Measurements from ENCODE around the gene TANGO6.

The TANGO6 gene

DNA sequence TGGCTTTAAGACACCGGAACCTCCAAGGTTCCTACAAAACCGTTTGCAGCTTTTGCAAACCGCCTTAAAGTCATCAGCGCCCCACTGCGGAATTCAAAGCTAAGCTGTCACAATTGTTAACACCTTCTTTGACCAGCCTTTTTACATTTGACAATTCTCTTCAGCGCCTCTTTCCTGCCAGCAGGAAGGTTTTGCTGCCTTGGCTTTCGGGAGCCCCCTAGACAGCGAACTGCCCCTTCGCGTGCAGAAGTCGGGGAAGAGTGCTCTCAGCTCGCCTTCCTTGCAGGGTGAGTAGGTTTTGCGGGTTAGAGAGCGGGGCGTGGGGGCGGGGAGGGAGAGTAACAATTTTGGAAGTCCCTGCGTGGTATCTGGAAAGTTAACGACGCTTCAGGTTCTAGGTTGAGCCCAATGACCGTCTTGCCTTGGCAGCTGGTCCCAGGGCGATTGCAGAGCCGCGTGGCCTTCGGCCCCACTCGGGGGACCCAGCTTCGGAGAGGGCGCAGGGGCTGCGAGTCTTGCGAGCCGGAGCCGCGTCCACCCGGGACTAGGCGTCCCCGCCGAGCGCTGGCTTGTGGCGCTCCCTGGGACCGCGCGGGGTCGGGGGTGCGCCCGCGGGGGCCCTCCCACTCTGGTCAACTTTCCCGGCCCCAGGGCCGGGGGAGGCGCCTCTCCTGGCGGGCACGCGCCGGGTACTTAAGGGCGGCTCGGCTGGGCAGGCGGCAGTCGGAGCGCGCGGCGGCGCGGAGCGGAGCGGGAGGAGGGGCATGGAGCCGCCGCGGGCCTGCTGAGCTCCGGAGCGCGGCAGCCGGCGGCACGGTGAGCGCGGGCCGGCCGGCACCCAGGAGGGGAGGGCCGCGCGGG is 262.4 kb downstream of the TANGO6 start, which contains the start of gene HAS3:
HAS3 (plus strand) TSS at position 153 of the 861 bp plus-strand sequence. CDS start 3,743 bp downstream, outside the sequence.
- DNase-seq (ENCODE audit: low spot score) = peak; percentile 86

- DNase-seq (ENCODE audit: low spot score) = peak; percentile 48
Measured at GRCh38 chr16:69106491-69107315, 263.4 kb downstream of the TANGO6 start.

- DNase-seq (ENCODE audit: low spot score) = peak; percentile 65
Measured at GRCh38 chr16:69107316-69107962, 264.1 kb downstream of the TANGO6 start.

DNA sequence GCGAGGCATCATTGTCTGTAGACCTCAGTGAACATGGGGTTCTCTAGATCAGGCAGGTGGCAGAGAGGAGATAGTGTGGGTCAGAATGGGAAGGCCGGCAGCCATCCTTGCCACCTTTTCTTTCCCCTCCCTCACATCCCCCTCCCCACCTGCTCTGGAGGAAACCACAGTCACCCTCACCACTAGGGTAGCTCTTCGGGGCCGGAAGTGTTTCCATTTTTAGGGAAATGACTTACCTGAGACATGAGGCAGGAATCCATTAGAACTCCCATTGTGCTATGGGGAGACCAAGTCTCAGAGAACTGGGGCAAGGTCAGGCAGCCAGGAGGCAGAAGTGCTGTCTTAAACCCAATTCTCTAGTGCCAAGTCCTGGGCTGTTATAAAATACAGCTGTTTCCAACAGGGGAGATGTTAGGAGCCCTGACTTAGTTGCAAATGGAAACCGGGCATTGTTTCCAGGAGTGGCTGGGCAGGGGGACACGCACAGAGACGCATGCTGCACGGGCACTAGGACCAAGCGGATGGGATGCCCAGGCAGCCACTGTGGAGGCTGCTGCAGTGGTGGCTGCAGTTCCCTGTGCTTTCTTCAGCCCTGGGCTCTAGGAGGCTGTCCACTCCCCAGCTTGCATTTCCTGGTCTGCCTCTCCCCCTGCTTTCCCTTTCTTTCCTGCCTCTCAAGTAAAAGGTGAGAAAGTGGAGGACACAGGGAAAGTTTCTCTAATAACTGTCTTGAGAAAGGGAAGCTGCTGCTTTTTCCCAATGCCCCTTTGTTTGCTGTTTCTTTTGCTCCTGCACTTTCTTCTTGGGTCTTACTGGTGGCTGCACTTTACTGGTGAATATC is 265.0 kb downstream of the TANGO6 start:
- DNase-seq (ENCODE audit: low spot score) = no peak

GRCh38 chr16:69108905-69109252 is 265.5 kb downstream of the TANGO6 start:
- DNase-seq (ENCODE audit: low spot score) = no peak

DNA sequence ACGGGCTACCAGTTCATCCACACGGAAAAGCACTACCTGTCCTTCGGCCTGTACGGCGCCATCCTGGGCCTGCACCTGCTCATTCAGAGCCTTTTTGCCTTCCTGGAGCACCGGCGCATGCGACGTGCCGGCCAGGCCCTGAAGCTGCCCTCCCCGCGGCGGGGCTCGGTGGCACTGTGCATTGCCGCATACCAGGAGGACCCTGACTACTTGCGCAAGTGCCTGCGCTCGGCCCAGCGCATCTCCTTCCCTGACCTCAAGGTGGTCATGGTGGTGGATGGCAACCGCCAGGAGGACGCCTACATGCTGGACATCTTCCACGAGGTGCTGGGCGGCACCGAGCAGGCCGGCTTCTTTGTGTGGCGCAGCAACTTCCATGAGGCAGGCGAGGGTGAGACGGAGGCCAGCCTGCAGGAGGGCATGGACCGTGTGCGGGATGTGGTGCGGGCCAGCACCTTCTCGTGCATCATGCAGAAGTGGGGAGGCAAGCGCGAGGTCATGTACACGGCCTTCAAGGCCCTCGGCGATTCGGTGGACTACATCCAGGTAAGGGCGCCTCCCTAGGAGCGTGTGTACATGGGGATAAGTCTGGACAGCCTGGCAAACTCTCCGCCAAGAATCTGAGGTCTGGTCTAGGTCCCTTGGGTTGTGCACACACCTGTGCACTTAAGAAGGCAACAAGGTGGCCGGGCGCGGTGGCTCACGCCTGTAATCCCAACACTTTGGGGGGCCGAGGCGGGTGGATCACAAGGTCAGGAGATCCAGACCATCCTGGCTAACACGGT is 266.3 kb downstream of the TANGO6 start:
- no peak for DNase-seq (ENCODE audit: low spot score)

GRCh38 chr16:69110406-69110805 is 267.1 kb downstream of the TANGO6 start:
- DNase-seq (ENCODE audit: low spot score) = no peak

- no peak for DNase-seq (ENCODE audit: low spot score)
Measured at GRCh38 chr16:69111216-69111875, 268.0 kb downstream of the TANGO6 start.

- no peak for DNase-seq (ENCODE audit: low spot score)
Measured at GRCh38 chr16:69111876-69112230, 268.5 kb downstream of the TANGO6 start.

DNA sequence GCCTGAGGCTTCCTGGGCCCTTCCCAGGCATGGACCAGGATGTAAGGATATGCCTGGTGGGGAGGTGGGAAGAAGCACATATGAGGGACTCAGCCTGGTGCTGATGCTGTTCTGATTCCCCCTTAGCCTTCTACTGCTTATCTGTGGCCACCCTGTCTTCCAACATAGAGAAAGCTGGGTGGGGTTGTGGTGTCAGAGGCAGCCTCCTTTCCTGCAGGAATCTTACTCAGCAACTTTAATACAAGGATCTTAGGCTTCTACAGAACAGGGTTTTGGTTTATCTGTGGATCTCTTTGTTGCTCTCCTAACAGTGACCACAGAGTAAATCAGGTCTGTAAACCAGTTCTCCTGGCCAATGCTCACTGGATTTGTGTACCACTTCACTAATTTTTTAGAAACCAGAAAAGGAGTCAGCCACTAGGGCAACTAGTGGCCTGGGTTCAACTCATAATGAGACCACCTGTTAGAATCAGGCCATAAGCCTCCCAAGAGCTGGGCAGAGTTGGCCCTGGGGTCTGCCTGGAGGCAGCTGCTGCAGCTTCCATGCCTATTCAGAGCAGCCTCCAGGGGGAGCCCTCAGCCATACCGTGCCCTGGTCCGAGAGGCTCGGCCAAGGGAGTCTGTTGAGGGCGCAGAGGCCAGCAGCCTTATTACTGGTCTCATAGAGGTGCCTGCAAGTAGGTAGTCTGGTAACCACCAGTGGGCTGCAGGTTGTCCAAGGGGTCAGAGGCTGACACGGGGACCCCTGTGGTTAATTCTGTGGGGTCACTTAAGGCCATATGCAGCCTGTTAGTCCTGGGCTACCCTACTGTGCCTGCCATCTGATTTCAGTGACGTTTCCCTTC is 269.2 kb downstream of the TANGO6 start:
- peak; percentile 79 for DNase-seq (ENCODE audit: low spot score)

- DNase-seq (ENCODE audit: low spot score) = no peak
Measured at GRCh38 chr16:69113216-69113615, 269.9 kb downstream of the TANGO6 start.

- no peak for DNase-seq (ENCODE audit: low spot score)
Measured at GRCh38 chr16:69114346-69114975, 271.1 kb downstream of the TANGO6 start.

DNA sequence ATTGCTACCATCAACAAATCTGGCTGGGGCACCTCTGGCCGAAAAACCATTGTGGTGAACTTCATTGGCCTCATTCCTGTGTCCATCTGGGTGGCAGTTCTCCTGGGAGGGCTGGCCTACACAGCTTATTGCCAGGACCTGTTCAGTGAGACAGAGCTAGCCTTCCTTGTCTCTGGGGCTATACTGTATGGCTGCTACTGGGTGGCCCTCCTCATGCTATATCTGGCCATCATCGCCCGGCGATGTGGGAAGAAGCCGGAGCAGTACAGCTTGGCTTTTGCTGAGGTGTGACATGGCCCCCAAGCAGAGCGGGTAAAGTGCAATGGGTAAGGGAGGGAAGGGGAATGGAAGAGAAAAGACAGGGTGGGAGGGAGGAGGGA is 271.6 kb downstream of the TANGO6 start:
- no peak for DNase-seq (ENCODE audit: low spot score)

DNA sequence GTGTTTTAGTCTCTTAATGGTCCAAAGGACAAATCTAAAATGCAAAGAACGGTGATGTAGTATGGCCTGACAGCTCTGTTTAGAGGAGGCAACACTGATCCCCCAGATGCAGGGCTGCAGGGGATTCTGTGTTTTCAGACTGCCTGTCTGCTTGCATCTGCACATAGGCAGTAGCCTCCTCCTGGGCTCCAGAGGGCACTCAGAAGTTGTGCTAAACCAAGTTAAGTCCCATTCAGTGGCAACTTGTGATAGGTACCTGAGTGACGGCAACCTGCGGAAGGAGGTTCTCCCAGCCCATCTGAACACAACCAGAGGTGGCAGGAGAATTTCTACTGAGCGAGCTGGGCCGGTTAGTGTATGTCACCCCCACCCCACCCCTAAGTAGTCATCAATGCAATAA is 272.0 kb downstream of the TANGO6 start:
- no peak for DNase-seq (ENCODE audit: low spot score)

- DNase-seq (ENCODE audit: low spot score) = no peak
Measured at GRCh38 chr16:69115837-69116236, 272.5 kb downstream of the TANGO6 start.

GRCh38 chr16:69116256-69116875 is 273.0 kb downstream of the TANGO6 start:
- DNase-seq (ENCODE audit: low spot score) = no peak

DNA sequence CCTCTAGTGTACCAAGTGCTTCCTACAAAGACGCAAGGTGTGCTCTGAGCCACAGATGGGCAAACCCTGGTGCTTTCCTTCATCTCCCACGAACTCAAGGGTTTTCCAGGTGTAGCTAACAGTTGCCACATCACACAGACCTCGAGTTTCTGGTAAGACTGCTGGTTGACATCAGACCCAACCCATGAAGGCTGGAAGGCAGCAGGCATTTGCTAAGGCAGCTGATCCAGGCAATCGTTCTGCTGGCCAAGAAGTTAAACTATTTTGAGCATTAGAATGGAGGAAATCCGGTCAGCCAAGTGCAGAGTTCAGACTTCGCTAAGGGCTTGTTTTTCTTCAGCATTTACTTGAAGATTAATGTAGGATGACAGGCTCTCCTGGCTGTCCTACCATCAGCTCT is 273.6 kb downstream of the TANGO6 start:
- DNase-seq (ENCODE audit: low spot score) = no peak

- no peak for DNase-seq (ENCODE audit: low spot score)
Measured at GRCh38 chr16:69118468-69118867, 275.1 kb downstream of the TANGO6 start.

GRCh38 chr16:69118994-69119393 is 275.7 kb downstream of the TANGO6 start:
- no peak for DNase-seq (ENCODE audit: low spot score)

Measured in AG08396 (cell line).